ENCODE measurements around the gene MCF2L2. TPM values are rescaled to one million over a fixed set of nuclear protein-coding genes. Genes with fewer than 3 reads are reported as not detected.

The MCF2L2 gene
- total RNA-seq, 6 experiments from 2014 or later: 0.14 TPM; not detected in 5

DNA sequence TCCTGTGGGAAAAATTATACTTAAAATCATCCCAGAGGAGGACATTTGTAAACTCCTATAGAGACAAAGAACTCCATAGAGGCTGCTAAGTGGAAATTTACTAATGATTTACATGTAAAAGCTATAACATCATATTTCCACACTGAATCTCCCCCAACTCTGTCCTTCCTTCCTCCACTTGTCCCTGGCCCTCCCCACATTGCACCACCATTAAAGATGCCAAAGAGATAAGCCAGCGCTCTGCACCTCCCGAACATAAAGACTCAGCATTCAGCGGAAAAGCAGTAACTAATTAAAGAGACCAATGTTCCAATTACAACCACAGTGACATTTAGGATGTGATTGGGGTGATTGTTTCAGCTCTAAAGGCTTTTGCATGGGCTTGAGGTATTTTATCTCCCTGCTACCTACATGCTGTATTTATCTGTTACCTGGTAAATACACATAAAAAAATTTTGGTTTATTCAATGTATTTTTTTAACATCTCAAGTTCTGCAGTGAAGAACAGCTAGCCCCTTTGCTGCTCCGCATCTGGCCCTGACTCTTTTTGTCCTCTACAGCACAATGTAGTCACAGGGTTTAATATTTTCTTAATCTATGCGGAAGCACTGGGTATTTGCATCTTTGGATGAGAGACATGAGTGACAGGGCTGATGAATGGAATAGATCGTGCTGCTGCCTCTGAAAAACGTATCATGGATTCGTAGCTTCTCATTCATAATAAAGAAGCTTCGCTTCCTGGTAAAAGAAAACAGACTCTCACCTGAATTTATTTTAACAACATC lies 210.7 kb downstream of the MCF2L2 start:
- no peaks in the 10 kb centered on the region for H3K4me1 Mint-ChIP-seq (ENCODE audit: low read depth)
- H3K27ac Mint-ChIP-seq: no peak overlapping the region
- no peaks in the 10 kb centered on the region for H3K9me3 Mint-ChIP-seq
- no peaks in the 10 kb centered on the region for H3K36me3 Mint-ChIP-seq (ENCODE audit: low read depth)
- H3K27me3 Mint-ChIP-seq (ENCODE audit: insufficient read depth): peaks cover 22% of the 10 kb centered on the region
- H3K4me3 Mint-ChIP-seq: no peak overlapping the region
- TF ChIP-seq, protein P1, sequence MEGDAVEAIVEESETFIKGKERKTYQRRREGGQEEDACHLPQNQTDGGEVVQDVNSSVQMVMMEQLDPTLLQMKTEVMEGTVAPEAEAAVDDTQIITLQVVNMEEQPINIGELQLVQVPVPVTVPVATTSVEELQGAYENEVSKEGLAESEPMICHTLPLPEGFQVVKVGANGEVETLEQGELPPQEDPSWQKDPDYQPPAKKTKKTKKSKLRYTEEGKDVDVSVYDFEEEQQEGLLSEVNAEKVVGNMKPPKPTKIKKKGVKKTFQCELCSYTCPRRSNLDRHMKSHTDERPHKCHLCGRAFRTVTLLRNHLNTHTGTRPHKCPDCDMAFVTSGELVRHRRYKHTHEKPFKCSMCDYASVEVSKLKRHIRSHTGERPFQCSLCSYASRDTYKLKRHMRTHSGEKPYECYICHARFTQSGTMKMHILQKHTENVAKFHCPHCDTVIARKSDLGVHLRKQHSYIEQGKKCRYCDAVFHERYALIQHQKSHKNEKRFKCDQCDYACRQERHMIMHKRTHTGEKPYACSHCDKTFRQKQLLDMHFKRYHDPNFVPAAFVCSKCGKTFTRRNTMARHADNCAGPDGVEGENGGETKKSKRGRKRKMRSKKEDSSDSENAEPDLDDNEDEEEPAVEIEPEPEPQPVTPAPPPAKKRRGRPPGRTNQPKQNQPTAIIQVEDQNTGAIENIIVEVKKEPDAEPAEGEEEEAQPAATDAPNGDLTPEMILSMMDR (IDR thresholded peaks at IDR 0.05): no peak
- DNase-seq: no peak

DNA sequence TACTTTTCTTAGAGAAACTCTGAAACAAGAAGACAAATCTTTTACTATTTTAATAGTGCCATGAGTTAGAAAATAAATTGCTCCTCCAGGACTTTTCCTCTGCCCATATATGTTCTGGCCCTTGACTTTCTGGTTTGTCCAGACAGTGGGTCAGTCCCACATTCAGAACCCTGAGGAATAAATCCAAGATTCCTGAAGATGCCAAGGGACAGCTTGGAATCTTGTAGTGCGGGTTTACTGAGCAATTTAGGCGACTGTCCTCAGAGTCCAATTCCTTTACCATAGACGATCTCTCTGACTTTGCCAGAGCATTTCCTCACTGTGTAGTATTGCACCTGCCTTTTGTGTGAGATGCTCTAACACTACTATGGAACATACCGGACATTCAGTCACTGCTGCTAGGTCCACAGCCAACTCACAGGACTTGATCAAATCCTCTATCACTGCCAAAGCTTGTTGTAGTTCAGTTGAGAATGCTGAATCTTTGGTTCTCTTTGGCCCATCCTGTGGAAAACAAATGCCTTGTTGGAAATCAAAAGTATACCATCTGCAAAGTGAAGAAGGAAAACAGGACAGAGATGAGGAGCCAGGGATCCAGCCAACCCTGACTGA lies 212.7 kb downstream of the MCF2L2 start:
- DNase-seq: no peak
- Mint-ChIP-seq H3K27me3 (ENCODE audit: insufficient read depth) (peaks cover 31% of the 10 kb centered on the region), H3K4me1 (ENCODE audit: low read depth) (no peaks in the 10 kb centered on the region), H3K9me3 (no peaks in the 10 kb centered on the region), H3K36me3 (ENCODE audit: low read depth) (no peaks in the 10 kb centered on the region), H3K27ac (no peak overlapping the region), H3K4me3 (no peak overlapping the region)
- TF ChIP-seq, protein P1 (IDR thresholded peaks at IDR 0.05): no peak

DNA sequence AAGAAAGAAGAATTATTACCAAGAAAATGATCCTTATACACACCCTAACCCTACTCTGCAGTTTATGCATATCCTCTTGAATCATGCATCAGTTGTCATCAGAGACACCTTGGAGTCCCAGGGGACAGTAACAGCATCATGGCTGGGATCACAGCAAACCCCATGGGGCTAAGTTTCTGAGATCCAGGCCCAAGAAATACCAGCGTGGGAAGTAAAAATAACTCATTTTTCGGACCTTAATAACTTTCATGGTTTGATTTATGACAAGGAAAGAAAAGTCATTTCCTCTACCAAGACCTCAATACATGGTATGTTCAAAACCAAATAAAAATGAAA lies 214.2 kb downstream of the MCF2L2 start:
- H3K27ac Mint-ChIP-seq: no peak overlapping the region
- TF ChIP-seq, protein P1 (IDR thresholded peaks at IDR 0.05): no peak
- DNase-seq: no peak
- H3K4me1 Mint-ChIP-seq (ENCODE audit: low read depth): no peaks in the 10 kb centered on the region
- no peaks in the 10 kb centered on the region for H3K36me3 Mint-ChIP-seq (ENCODE audit: low read depth)
- no peak overlapping the region for H3K4me3 Mint-ChIP-seq
- H3K27me3 Mint-ChIP-seq (ENCODE audit: insufficient read depth): peaks cover 31% of the 10 kb centered on the region
- no peaks in the 10 kb centered on the region for H3K9me3 Mint-ChIP-seq

DNA sequence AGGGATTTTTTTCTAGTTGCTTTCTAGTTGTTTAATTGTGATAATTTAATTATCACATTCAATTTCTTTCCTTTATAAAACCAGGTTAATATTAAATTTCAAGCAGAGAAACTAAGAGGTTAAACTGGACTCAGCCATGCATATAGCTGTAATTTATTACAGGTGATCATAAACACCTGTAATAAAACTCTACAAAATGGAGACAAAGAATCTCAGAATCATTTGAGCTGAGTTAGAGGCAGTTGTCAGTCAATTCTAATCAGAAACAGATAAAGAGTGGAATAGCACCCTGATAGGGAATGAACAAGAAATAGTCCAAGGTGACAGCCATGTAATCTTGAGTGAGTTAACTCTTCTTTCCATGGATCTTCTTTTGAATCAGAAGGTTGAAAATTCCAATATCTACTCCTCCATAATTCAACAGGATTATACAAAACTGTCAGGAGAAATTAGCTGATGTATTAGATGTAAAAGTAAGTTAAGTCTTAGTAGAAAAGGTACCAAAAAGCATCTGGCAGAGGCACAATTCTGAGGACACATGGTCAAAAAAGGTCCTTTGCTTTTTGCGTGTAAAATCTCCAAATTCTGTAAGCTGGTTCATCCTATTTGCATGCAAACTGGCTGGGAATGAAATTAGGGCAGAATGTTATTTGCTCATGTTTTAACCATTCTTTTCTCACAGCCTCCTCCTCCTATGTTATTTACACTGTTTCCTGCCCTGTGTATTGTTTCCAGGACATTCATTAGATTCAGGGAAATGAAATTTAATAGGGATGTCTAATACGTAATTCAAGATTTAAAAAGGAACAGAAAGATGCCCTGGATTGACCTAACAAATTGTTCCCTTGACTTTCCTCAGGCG lies 214.8 kb downstream of the MCF2L2 start:
- no peak for DNase-seq
- Mint-ChIP-seq H3K4me1 (ENCODE audit: low read depth) (no peaks in the 10 kb centered on the region), H3K36me3 (ENCODE audit: low read depth) (no peaks in the 10 kb centered on the region), H3K9me3 (no peaks in the 10 kb centered on the region), H3K4me3 (no peak overlapping the region), H3K27me3 (ENCODE audit: insufficient read depth) (peaks cover 29% of the 10 kb centered on the region), H3K27ac (no peak overlapping the region)
- TF ChIP-seq, protein P1 (IDR thresholded peaks at IDR 0.05): no peak

DNA sequence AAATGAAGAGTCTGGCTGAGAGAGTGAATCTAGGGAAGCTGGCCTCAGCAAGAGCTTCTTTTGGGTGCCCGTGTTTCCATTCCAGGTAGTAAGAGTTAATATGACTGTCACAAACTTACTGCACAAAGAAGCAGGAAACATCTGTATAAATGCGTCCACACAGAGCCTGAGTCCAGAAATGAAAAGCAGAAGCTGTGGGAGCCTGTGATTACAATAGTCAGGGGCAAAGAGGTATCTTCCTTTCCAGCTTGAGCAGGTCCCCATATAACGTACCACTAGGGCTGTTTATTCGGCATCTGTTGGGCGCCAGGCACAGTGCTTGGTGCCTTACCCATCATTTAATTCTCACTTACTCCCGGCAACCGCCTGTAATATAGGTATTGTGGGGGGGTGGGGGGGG lies 215.9 kb downstream of the MCF2L2 start:
- peaks cover 33% of the 10 kb centered on the region for H3K27me3 Mint-ChIP-seq (ENCODE audit: insufficient read depth)
- no peak for DNase-seq
- no peaks in the 10 kb centered on the region for H3K36me3 Mint-ChIP-seq (ENCODE audit: low read depth)
- TF ChIP-seq, protein P1 (IDR thresholded peaks at IDR 0.05): no peak
- H3K4me1 Mint-ChIP-seq (ENCODE audit: low read depth): no peaks in the 10 kb centered on the region
- H3K4me3 Mint-ChIP-seq: no peak overlapping the region
- H3K9me3 Mint-ChIP-seq: no peaks in the 10 kb centered on the region
- no peak overlapping the region for H3K27ac Mint-ChIP-seq
